ENCODE measurements around the gene FAM43A. TPM values are rescaled to one million over a fixed set of nuclear protein-coding genes. Genes with fewer than 3 reads are reported as not detected.

Gene FAM43A
- total and polyA plus RNA-seq, 2 of the 8 experiments (the other 6 are each of a cell fraction or from before 2014, with no cell fraction given): 2.3 to 2.6 TPM

DNA sequence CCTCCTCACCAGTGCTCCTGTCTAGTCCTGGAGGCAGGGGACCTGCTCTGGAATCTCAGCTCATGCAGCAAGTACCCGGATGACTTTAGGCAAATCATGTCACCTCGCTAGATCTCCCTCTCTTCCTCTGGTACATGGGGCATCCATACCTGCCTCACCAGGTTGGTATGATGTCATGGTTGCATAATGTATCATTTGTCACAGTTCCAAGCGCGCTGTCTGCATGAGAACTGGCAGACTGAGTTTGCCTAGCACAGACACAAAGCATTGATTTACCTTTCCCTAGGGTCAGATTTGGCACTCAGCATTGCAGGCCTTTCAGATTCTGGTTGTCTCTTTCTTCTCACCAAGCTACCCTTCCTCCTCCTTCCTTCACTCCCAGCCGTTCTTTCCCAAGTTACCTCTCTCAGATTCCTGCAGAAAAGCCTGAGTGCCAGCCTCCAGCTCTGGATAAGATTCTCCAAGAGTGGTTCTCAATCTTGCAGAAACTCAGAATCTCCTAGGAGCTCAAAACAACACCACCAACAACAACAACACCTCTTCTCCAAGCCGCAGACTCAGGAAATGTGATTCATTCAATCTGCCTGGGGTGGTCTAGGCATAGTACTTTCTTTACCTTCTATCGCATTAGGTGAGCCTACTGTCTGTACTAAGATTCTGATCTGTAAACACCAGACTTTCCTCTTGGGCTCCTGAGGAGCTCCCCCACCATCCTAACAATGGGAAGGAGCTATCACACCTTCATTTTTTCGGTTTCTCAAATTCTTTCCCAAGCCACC is 29.5 kb downstream of the FAM43A start (continued):
- TF ChIP-seq, protein P1, sequence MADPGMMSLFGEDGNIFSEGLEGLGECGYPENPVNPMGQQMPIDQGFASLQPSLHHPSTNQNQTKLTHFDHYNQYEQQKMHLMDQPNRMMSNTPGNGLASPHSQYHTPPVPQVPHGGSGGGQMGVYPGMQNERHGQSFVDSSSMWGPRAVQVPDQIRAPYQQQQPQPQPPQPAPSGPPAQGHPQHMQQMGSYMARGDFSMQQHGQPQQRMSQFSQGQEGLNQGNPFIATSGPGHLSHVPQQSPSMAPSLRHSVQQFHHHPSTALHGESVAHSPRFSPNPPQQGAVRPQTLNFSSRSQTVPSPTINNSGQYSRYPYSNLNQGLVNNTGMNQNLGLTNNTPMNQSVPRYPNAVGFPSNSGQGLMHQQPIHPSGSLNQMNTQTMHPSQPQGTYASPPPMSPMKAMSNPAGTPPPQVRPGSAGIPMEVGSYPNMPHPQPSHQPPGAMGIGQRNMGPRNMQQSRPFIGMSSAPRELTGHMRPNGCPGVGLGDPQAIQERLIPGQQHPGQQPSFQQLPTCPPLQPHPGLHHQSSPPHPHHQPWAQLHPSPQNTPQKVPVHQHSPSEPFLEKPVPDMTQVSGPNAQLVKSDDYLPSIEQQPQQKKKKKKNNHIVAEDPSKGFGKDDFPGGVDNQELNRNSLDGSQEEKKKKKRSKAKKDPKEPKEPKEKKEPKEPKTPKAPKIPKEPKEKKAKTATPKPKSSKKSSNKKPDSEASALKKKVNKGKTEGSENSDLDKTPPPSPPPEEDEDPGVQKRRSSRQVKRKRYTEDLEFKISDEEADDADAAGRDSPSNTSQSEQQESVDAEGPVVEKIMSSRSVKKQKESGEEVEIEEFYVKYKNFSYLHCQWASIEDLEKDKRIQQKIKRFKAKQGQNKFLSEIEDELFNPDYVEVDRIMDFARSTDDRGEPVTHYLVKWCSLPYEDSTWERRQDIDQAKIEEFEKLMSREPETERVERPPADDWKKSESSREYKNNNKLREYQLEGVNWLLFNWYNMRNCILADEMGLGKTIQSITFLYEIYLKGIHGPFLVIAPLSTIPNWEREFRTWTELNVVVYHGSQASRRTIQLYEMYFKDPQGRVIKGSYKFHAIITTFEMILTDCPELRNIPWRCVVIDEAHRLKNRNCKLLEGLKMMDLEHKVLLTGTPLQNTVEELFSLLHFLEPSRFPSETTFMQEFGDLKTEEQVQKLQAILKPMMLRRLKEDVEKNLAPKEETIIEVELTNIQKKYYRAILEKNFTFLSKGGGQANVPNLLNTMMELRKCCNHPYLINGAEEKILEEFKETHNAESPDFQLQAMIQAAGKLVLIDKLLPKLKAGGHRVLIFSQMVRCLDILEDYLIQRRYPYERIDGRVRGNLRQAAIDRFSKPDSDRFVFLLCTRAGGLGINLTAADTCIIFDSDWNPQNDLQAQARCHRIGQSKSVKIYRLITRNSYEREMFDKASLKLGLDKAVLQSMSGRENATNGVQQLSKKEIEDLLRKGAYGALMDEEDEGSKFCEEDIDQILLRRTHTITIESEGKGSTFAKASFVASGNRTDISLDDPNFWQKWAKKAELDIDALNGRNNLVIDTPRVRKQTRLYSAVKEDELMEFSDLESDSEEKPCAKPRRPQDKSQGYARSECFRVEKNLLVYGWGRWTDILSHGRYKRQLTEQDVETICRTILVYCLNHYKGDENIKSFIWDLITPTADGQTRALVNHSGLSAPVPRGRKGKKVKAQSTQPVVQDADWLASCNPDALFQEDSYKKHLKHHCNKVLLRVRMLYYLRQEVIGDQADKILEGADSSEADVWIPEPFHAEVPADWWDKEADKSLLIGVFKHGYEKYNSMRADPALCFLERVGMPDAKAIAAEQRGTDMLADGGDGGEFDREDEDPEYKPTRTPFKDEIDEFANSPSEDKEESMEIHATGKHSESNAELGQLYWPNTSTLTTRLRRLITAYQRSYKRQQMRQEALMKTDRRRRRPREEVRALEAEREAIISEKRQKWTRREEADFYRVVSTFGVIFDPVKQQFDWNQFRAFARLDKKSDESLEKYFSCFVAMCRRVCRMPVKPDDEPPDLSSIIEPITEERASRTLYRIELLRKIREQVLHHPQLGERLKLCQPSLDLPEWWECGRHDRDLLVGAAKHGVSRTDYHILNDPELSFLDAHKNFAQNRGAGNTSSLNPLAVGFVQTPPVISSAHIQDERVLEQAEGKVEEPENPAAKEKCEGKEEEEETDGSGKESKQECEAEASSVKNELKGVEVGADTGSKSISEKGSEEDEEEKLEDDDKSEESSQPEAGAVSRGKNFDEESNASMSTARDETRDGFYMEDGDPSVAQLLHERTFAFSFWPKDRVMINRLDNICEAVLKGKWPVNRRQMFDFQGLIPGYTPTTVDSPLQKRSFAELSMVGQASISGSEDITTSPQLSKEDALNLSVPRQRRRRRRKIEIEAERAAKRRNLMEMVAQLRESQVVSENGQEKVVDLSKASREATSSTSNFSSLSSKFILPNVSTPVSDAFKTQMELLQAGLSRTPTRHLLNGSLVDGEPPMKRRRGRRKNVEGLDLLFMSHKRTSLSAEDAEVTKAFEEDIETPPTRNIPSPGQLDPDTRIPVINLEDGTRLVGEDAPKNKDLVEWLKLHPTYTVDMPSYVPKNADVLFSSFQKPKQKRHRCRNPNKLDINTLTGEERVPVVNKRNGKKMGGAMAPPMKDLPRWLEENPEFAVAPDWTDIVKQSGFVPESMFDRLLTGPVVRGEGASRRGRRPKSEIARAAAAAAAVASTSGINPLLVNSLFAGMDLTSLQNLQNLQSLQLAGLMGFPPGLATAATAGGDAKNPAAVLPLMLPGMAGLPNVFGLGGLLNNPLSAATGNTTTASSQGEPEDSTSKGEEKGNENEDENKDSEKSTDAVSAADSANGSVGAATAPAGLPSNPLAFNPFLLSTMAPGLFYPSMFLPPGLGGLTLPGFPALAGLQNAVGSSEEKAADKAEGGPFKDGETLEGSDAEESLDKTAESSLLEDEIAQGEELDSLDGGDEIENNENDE (IDR thresholded peaks at IDR 0.05; ENCODE audit: insufficient replicate concordance, low read length): no peak
- TF ChIP-seq NANOG (IDR thresholded peaks at IDR 0.05; ENCODE audit: insufficient read depth, low read depth, low read length, poor library complexity, severe bottlenecking) (no peak), EGR1 (IDR thresholded peaks at IDR 0.05; ENCODE audit: borderline replicate concordance, low read depth, low read length) (no peak), KDM4A (IDR thresholded peaks at IDR 0.05; ENCODE audit: low read depth, low read length, severe bottlenecking) (no peak), NRF1 (IDR thresholded peaks at IDR 0.05; ENCODE audit: low read depth, low read length) (no peak), ASH2L (IDR thresholded peaks at IDR 0.05; ENCODE audit: low read length) (no peak), ZNF274 (IDR thresholded peaks at IDR 0.05; ENCODE audit: borderline replicate concordance, extremely low read depth, low read length) (no peak), CBX8 (IDR thresholded peaks at IDR 0.05; ENCODE audit: borderline replicate concordance, low read depth, low read length) (no peak), RAD21 (IDR thresholded peaks at IDR 0.05 in 1 of 2, conservative IDR thresholded peaks at IDR 0.05 in 1 of 2; ENCODE audit: low read depth in 2 of 2, low read length in 2 of 2) (no peak)
